Esophagus squamous epithelium (tissue), 4 donors: ENCODE data around the gene MST1R.

Experiments
- CTCF ChIP-seq, 6 experiments: fragments of 450-650 bp in 4 of 6; fragments of 200-600 bp in 2 of 6; sonication (generic) in 2 of 6; IDR thresholded peaks; one replicate each; pipeline ENCODE4 v1.5.1; 2016 to 2019; ENCODE audit warnings: antibody characterized with exemption in 6 of 6, mild to moderate bottlenecking in 4 of 6, moderate library complexity in 4 of 6
- POLR2A ChIP-seq, 4 donors: fragments of 450-650 bp; IDR thresholded peaks; one replicate each; pipeline ENCODE4 v1.6.1; 2017; ENCODE audit warnings: antibody characterized with exemption in 4 of 4, mild to moderate bottlenecking in 4 of 4, moderate library complexity in 3 of 4

GRCh38 chr3:49930168-49930690 lies 26.6 kb upstream of the MST1R start:
- TF ChIP-seq POLR2A (IDR thresholded peaks at IDR 0.05) (no peak), CTCF (IDR thresholded peaks at IDR 0.05) (no peak)
